HepG2 (cell line): ENCODE measurements around the gene FITM2. TPM values are rescaled to one million over a fixed set of nuclear protein-coding genes. Genes with fewer than 3 reads are reported as not detected.

ENCODE experiments used
- DMAP1 ChIP-seq: IDR thresholded peaks from 2 replicates; pipeline ENCODE4 v1.6.1; 2016
- GABPA ChIP-seq, 2 experiments: IDR thresholded peaks; 2 replicates each; pipeline ENCODE4 v1.6.1; 2011 to 2016; ENCODE audit warnings: low read depth in 2 of 2, low read length in 1 of 2, missing biosample characterization in 1 of 2, missing genetic modification characterization in 1 of 2
- GATA4 ChIP-seq: sonication (generic); IDR thresholded peaks from 2 replicates; pipeline ENCODE4 v1.6.1; 2016; ENCODE audit warnings: antibody characterized with exemption, low read depth, borderline replicate concordance
- HOXA9 ChIP-seq: sonication (generic); formaldehyde crosslinking; IDR thresholded peaks from 2 replicates; pipeline ENCODE4 v1.8.1; 2022; ENCODE audit warnings: missing genetic modification reagents, mild to moderate bottlenecking, moderate library complexity, borderline replicate concordance
- JARID2 ChIP-seq: sonication (generic); formaldehyde crosslinking; IDR thresholded peaks from 2 replicates; pipeline ENCODE4 v1.8.1; 2023; ENCODE audit warnings: missing genetic modification reagents, inconsistent platforms; ENCODE audit not compliant: insufficient replicate concordance
- MAZ ChIP-seq, 2 experiments: sonication (generic) in 1 of 2; formaldehyde crosslinking in 1 of 2; IDR thresholded peaks; 2 replicates each; pipeline versions ENCODE4 v1.5.0 to v1.6.1; 2012 to 2020; ENCODE audit warnings: low read depth in 2 of 2, mild to moderate bottlenecking in 2 of 2, borderline replicate concordance in 1 of 2, improper control_type of control experiment in 1 of 2, low read length in 1 of 2, missing genetic modification reagents in 1 of 2, moderate library complexity in 1 of 2
- MED13 ChIP-seq: sonication (generic); formaldehyde crosslinking; IDR thresholded peaks from 2 replicates; pipeline ENCODE4 v1.5.0; 2020; ENCODE audit warnings: missing genetic modification reagents
- NPAS2 ChIP-seq: sonication (generic); formaldehyde crosslinking; IDR thresholded peaks from 2 replicates; pipeline ENCODE4 v1.8.0; 2022; ENCODE audit warnings: mild to moderate bottlenecking, missing genetic modification reagents, borderline replicate concordance
- PRPF4 ChIP-seq: fragments of 200-400 bp; formaldehyde crosslinking; IDR thresholded peaks from 2 replicates; pipeline ENCODE4 v1.6.1; 2016; ENCODE audit warnings: low read length, low read depth; ENCODE audit not compliant: poor library complexity, severe bottlenecking
- SETDB1 ChIP-seq: sonication (generic); formaldehyde crosslinking; IDR thresholded peaks from 2 replicates; pipeline ENCODE4 v1.5.1; 2020; ENCODE audit warnings: missing genetic modification reagents, mild to moderate bottlenecking, borderline replicate concordance
- SMARCE1 ChIP-seq: fragments of 450-650 bp; IDR thresholded peaks from 2 replicates; pipeline ENCODE4 v1.6.1; 2017; ENCODE audit warnings: borderline replicate concordance
- SP2 ChIP-seq: sonication (generic); formaldehyde crosslinking; IDR thresholded peaks from 2 replicates; pipeline ENCODE4 v1.5.1; 2020; ENCODE audit warnings: mild to moderate bottlenecking, missing genetic modification reagents
- SP5 ChIP-seq: IDR thresholded peaks from 2 replicates; pipeline ENCODE4 v1.6.1; 2016; ENCODE audit warnings: low read depth, borderline replicate concordance
- TSC22D2 ChIP-seq: sonication (generic); formaldehyde crosslinking; IDR thresholded peaks from 2 replicates; pipeline ENCODE4 v1.5.1; 2020; ENCODE audit warnings: missing genetic modification reagents, mild to moderate bottlenecking, borderline replicate concordance
- ZBTB1 ChIP-seq: sonication (generic); formaldehyde crosslinking; IDR thresholded peaks from 2 replicates; pipeline ENCODE4 v1.4.0; 2020; ENCODE audit warnings: missing genetic modification reagents, borderline replicate concordance
- ZNF331 ChIP-seq: sonication (generic); formaldehyde crosslinking; IDR thresholded peaks from 2 replicates; pipeline ENCODE4 v1.4.0; 2020; ENCODE audit warnings: missing genetic modification reagents
- ZNF33A ChIP-seq: sonication (generic); formaldehyde crosslinking; IDR thresholded peaks from 2 replicates; pipeline ENCODE4 v1.5.1; 2020; ENCODE audit warnings: missing genetic modification reagents, mild to moderate bottlenecking, moderate library complexity, borderline replicate concordance
- ZNF562 ChIP-seq: sonication (generic); formaldehyde crosslinking; IDR thresholded peaks from 2 replicates; pipeline ENCODE4 v1.8.0; 2022; ENCODE audit warnings: missing genetic modification reagents, borderline replicate concordance
- ZNF724P ChIP-seq: sonication (generic); formaldehyde crosslinking; IDR thresholded peaks from 2 replicates; pipeline ENCODE4 v1.8.0; 2022; ENCODE audit warnings: missing genetic modification reagents, borderline replicate concordance
- ZNF775 ChIP-seq: sonication (generic); formaldehyde crosslinking; IDR thresholded peaks from 2 replicates; pipeline ENCODE4 v1.4.0; 2020; ENCODE audit warnings: missing genetic modification reagents, mild to moderate bottlenecking, moderate library complexity, borderline replicate concordance
- ZNF839 ChIP-seq: sonication (generic); formaldehyde crosslinking; IDR thresholded peaks from 2 replicates; pipeline ENCODE4 v1.4.0; 2020; ENCODE audit warnings: missing genetic modification reagents, mild to moderate bottlenecking, borderline replicate concordance
- polyA plus RNA-seq, 8 experiments: library from polyadenylated mRNA; depleted of rRNA in 3 of 8; stranded (reverse) in 7 of 8; unstranded in 1 of 8; fragments of >200 nt; fragmentation: Illumina TruSeq in 4 of 8; extraction: Trizol in 4 of 8; gene quantifications; 2 replicates each; pipeline versions ENCODE4 v1.2.1 to v1.2.3, GENCODE V29; 2011 to 2016; ENCODE audit warnings: low read depth in 4 of 8, missing spikeins in 1 of 8, mixed read lengths in 1 of 8; ENCODE audit not compliant: insufficient read depth in 1 of 8
- total RNA-seq, 5 experiments: library from RNA; depleted of rRNA; stranded (reverse); fragments of >200 nt; fragmentation: Illumina TruSeq; extraction: Trizol; gene quantifications; 2 replicates each; pipeline ENCODE4 v1.2.3, GENCODE V29; 2016; ENCODE audit warnings: low read depth in 1 of 5
- TF ChIP-seq, protein P1 (sequence below): IDR thresholded peaks from 2 replicates; pipeline ENCODE4 v1.6.1; 2016; ENCODE audit warnings: missing compliant biosample characterization, missing genetic modification reagents, borderline replicate concordance
- TF ChIP-seq, protein P2 (sequence below): sonication (generic); formaldehyde crosslinking; IDR thresholded peaks from 2 replicates; pipeline ENCODE4 v1.8.1; 2023; ENCODE audit warnings: mild to moderate bottlenecking, missing genetic modification reagents
- TF ChIP-seq, protein P3 (sequence below): sonication (generic); formaldehyde crosslinking; IDR thresholded peaks from 2 replicates; pipeline ENCODE4 v1.5.0; 2020; ENCODE audit warnings: mild to moderate bottlenecking, missing genetic modification reagents

Gene FITM2
- total and polyA plus RNA-seq, 2 of the 13 experiments (the other 11 are each of a cell fraction or from before 2014, with no cell fraction given), result 9.6 to 24.5 TPM

DNA sequence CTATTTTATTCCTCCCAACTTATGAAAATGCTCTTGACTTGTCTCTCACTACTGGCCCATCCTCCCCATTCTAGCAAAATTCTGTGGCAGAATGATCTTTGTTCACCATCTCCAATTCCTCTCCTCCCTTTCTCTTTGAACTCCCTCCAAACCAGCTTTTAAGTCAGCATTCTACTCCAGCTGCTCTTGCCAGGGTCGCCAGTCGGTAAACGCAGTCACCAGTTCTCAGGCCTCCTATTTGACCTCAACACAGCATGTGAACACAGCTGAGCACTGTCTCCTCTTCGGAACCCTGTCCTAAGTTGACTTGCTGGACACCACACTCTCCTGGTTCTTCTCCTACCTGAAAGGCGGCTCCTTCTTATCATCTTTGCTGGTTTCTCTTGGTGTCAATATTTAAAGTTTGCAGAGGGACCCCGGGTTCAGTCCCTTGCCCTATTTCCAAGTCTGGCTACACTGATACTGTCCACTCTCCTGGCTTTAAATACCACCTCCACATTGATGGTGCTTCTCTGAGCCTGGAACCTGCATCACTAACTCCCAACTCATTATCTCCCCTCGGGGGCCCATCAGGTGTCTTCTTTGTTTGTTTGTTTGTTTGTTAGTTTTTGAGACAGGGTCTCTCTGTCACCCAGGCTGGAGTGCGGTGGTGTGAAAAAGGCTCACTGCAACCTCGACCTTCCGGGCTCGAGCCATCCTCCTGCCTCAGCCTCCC, 36.5 kb downstream of the FITM2 start (continued):
- TF ChIP-seq, protein P1, sequence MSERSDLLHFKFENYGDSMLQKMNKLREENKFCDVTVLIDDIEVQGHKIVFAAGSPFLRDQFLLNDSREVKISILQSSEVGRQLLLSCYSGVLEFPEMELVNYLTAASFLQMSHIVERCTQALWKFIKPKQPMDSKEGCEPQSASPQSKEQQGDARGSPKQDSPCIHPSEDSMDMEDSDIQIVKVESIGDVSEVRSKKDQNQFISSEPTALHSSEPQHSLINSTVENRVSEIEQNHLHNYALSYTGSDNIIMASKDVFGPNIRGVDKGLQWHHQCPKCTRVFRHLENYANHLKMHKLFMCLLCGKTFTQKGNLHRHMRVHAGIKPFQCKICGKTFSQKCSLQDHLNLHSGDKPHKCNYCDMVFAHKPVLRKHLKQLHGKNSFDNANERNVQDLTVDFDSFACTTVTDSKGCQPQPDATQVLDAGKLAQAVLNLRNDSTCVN (CRISPR knock-in tag), result no peak
- TF ChIP-seq ZBTB1 (no peak), DMAP1 (CRISPR knock-in tag) (no peak; the same call in 1 of the 2 replicates), TSC22D2 (CRISPR knock-in tag) (no peak), ZNF724P (CRISPR knock-in tag) (no peak), SMARCE1 (no peak), SP2 (CRISPR knock-in tag) (no peak), MAZ (IDR thresholded peaks at IDR 0.05; ENCODE audit: borderline replicate concordance, low read depth, low read length) (no peak), MAZ (CRISPR knock-in tag; IDR thresholded peaks at IDR 0.05; ENCODE audit: low read depth) (no peak), GABPA (IDR thresholded peaks at IDR 0.05; ENCODE audit: low read depth, low read length) (no peak), GABPA (CRISPR knock-in tag; IDR thresholded peaks at IDR 0.05; ENCODE audit: low read depth) (no peak), GATA4 (no peak; the same call in 1 of the 2 replicates), ZNF775 (CRISPR knock-in tag) (no peak), JARID2 (no peak), MED13 (CRISPR knock-in tag) (0 out of 2 replicates have a peak, but pooled peaks have one; percentile 45), PRPF4 (no peak), ZNF562 (CRISPR knock-in tag) (no peak), ZNF331 (CRISPR knock-in tag) (peak; percentile 79), ZNF33A (CRISPR knock-in tag) (no peak), SETDB1 (CRISPR knock-in tag) (no peak), SP5 (CRISPR knock-in tag) (peak; percentile 97), NPAS2 (no peak), HOXA9 (CRISPR knock-in tag) (no peak), ZNF839 (CRISPR knock-in tag) (no peak)
- TF ChIP-seq, protein P2, sequence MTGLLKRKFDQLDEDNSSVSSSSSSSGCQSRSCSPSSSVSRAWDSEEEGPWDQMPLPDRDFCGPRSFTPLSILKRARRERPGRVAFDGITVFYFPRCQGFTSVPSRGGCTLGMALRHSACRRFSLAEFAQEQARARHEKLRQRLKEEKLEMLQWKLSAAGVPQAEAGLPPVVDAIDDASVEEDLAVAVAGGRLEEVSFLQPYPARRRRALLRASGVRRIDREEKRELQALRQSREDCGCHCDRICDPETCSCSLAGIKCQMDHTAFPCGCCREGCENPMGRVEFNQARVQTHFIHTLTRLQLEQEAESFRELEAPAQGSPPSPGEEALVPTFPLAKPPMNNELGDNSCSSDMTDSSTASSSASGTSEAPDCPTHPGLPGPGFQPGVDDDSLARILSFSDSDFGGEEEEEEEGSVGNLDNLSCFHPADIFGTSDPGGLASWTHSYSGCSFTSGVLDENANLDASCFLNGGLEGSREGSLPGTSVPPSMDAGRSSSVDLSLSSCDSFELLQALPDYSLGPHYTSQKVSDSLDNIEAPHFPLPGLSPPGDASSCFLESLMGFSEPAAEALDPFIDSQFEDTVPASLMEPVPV (CRISPR knock-in tag), result no peak
- TF ChIP-seq, protein P3, sequence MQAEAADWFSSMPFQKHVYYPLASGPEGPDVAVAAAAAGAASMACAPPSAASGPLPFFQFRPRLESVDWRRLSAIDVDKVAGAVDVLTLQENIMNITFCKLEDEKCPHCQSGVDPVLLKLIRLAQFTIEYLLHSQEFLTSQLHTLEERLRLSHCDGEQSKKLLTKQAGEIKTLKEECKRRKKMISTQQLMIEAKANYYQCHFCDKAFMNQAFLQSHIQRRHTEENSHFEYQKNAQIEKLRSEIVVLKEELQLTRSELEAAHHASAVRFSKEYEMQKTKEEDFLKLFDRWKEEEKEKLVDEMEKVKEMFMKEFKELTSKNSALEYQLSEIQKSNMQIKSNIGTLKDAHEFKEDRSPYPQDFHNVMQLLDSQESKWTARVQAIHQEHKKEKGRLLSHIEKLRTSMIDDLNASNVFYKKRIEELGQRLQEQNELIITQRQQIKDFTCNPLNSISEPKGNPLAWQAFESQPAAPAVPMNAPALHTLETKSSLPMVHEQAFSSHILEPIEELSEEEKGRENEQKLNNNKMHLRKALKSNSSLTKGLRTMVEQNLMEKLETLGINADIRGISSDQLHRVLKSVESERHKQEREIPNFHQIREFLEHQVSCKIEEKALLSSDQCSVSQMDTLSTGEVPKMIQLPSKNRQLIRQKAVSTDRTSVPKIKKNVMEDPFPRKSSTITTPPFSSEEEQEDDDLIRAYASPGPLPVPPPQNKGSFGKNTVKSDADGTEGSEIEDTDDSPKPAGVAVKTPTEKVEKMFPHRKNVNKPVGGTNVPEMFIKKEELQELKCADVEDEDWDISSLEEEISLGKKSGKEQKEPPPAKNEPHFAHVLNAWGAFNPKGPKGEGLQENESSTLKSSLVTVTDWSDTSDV, result no peak
